ENCODE results near the gene DSTYK.

The DSTYK gene

GRCh38 chr1:205227584-205228013 lies 16.1 kb upstream of the DSTYK start, which contains the start of gene TMCC2:
TSS of gene TMCC2 (plus strand) at chr1:205227946. CDS start at chr1:205228565, 619 bp downstream.
- Histone ChIP-seq H4K20me1 (ENCODE audit: insufficient read depth, low read length, poor library complexity, severe bottlenecking) (no peaks in the 10 kb centered on the region), H3K9me2 (replicated peaks; ENCODE audit: low read depth, low read length) (no peaks in the 10 kb centered on the region), H3K4me1 (ENCODE audit: insufficient read depth, low read length, poor library complexity, severe bottlenecking) (peaks cover 30% of the 10 kb centered on the region), H3F3A (ENCODE audit: low read depth) (no peaks in the 10 kb centered on the region), H3K4me2 (ENCODE audit: low read depth, low read length, poor library complexity, severe bottlenecking) (peak within 1 kb of the TSS; percentile 99), H2AFZ (ENCODE audit: low read length) (peak within 1 kb of the TSS; percentile 96), H3K9me3 (ENCODE audit: insufficient read depth, low read depth, low read length) (no peaks in the 10 kb centered on the region), H3K9ac (ENCODE audit: low read depth, low read length, poor library complexity, severe bottlenecking) (peak within 1 kb of the TSS; percentile 64), H3K79me2 (ENCODE audit: insufficient read depth, low read length) (no peaks in the 10 kb centered on the region), H3K27me3 (ENCODE audit: insufficient read depth, low read length, poor library complexity, severe bottlenecking) (no peaks in the 10 kb centered on the region), H3K4me3 (ENCODE audit: low read length, poor library complexity, severe bottlenecking) (peak within 1 kb of the TSS; percentile 80), H3K36me3 (ENCODE audit: insufficient read depth, low read length) (no peaks in the 10 kb centered on the region)
- TF ChIP-seq, protein P1, sequence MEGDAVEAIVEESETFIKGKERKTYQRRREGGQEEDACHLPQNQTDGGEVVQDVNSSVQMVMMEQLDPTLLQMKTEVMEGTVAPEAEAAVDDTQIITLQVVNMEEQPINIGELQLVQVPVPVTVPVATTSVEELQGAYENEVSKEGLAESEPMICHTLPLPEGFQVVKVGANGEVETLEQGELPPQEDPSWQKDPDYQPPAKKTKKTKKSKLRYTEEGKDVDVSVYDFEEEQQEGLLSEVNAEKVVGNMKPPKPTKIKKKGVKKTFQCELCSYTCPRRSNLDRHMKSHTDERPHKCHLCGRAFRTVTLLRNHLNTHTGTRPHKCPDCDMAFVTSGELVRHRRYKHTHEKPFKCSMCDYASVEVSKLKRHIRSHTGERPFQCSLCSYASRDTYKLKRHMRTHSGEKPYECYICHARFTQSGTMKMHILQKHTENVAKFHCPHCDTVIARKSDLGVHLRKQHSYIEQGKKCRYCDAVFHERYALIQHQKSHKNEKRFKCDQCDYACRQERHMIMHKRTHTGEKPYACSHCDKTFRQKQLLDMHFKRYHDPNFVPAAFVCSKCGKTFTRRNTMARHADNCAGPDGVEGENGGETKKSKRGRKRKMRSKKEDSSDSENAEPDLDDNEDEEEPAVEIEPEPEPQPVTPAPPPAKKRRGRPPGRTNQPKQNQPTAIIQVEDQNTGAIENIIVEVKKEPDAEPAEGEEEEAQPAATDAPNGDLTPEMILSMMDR (conservative IDR thresholded peaks at IDR 0.05; ENCODE audit: low read length) = no peak
- TF ChIP-seq EZH2phosphoT487 (IDR thresholded peaks at IDR 0.05; ENCODE audit: borderline replicate concordance) = no peak

DNA sequence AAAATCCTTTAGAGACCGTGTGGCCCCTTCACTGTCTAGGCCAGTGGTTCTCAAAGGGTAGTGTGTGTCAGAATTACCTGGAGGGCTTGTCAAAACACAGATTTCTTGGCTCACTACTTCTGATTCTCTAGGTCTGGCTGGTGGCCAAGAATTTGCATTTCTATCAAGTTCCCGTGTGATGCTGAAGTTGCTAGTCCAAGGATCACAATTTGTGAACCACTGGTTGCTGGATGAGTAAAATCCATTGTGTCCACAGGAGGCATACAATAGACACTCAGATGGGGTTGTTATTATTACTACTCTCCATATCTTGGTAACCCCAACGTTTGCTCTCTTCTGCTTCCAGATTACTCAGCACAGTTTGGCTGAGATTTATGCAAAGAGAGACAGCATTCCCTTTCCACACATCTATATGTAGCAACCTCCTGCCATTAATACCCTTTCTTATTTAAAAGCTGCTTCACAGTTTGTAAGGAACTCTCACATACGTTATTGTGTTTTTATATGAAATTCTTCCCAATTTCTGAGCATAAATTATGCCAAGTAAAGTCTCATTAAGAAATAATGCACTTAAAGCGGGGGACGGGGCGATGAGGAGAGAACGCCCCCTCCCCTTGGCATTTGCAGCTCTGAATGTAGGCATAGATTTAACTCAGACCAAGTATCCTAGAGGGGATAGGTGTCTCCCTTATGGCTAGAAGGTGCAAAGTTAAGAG lies 15.5 kb upstream of the DSTYK start:
- Histone ChIP-seq H3K4me3 (ENCODE audit: low read length, poor library complexity, severe bottlenecking) (peak overlapping the region; percentile 80), H4K20me1 (ENCODE audit: insufficient read depth, low read length, poor library complexity, severe bottlenecking) (no peaks in the 10 kb centered on the region), H3F3A (ENCODE audit: low read depth) (no peaks in the 10 kb centered on the region), H3K9ac (ENCODE audit: low read depth, low read length, poor library complexity, severe bottlenecking) (peak overlapping the region; percentile 57), H3K9me2 (replicated peaks; ENCODE audit: low read depth, low read length) (no peaks in the 10 kb centered on the region), H3K4me1 (ENCODE audit: insufficient read depth, low read length, poor library complexity, severe bottlenecking) (peaks cover 30% of the 10 kb centered on the region), H3K79me2 (ENCODE audit: insufficient read depth, low read length) (no peaks in the 10 kb centered on the region), H3K27me3 (ENCODE audit: insufficient read depth, low read length, poor library complexity, severe bottlenecking) (no peaks in the 10 kb centered on the region), H3K36me3 (ENCODE audit: insufficient read depth, low read length) (no peaks in the 10 kb centered on the region), H2AFZ (ENCODE audit: low read length) (peak overlapping the region; percentile 96), H3K4me2 (ENCODE audit: low read depth, low read length, poor library complexity, severe bottlenecking) (peak overlapping the region; percentile 92), H3K9me3 (ENCODE audit: insufficient read depth, low read depth, low read length) (no peaks in the 10 kb centered on the region)
- no peak for TF ChIP-seq EZH2phosphoT487 (IDR thresholded peaks at IDR 0.05; ENCODE audit: borderline replicate concordance)
- TF ChIP-seq, protein P1 (conservative IDR thresholded peaks at IDR 0.05; ENCODE audit: low read length) = no peak

DNA sequence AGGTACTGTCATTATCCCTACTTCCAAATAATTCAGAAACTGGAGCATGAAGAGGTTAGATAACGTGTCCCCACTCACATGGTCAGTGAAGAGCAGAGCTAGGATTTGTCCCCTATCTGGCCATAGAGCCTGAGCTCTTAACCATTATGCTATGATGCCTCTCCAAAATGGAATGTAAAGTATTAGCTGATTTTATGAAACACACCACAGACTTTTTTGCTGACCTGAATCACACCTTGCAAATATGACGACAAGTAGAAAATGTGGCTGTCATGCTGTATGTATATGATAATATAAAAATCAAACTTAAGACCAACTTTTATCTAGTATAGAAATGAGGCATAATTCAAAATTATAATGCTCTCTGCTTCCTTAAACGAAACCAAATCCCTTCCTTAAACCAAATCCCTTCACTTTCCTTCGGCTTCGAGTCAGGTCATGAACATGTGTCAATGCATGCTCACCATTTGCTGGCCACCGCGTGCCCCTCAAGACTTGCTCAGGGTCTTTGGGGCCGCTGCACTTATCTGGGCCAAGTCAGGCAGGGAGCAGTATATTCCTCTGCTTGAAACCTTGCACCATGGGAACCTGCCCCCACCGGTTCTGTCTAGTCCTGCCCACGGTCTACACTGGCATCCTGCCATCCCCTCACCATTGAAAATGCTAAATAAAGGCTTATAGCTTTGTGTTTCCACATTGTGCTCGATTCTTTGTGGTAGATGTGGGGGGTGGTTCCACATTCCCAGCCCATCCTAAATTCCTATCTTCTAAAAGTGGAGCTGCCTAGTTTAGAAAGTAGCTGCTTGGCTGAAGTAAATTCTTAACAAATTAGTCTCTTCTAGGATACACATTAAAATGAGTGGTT lies 14.6 kb upstream of the DSTYK start:
- no peaks in the 10 kb centered on the region for H3K9me3 ChIP-seq (ENCODE audit: insufficient read depth, low read depth, low read length)
- H3K4me3 ChIP-seq (ENCODE audit: low read length, poor library complexity, severe bottlenecking) = no peak overlapping the region
- no peaks in the 10 kb centered on the region for H3F3A ChIP-seq (ENCODE audit: low read depth)
- H3K27me3 ChIP-seq (ENCODE audit: insufficient read depth, low read length, poor library complexity, severe bottlenecking) = no peaks in the 10 kb centered on the region
- H3K4me2 ChIP-seq (ENCODE audit: low read depth, low read length, poor library complexity, severe bottlenecking) = no peak overlapping the region
- H3K9ac ChIP-seq (ENCODE audit: low read depth, low read length, poor library complexity, severe bottlenecking) = no peak overlapping the region
- no peak for TF ChIP-seq EZH2phosphoT487 (IDR thresholded peaks at IDR 0.05; ENCODE audit: borderline replicate concordance)
- TF ChIP-seq, protein P1 (conservative IDR thresholded peaks at IDR 0.05; ENCODE audit: low read length) = no peak
- no peaks in the 10 kb centered on the region for H4K20me1 ChIP-seq (ENCODE audit: insufficient read depth, low read length, poor library complexity, severe bottlenecking)
- peaks cover 30% of the 10 kb centered on the region for H3K4me1 ChIP-seq (ENCODE audit: insufficient read depth, low read length, poor library complexity, severe bottlenecking)
- H3K9me2 ChIP-seq (replicated peaks; ENCODE audit: low read depth, low read length) = no peaks in the 10 kb centered on the region
- no peak overlapping the region for H2AFZ ChIP-seq (ENCODE audit: low read length)
- H3K79me2 ChIP-seq (ENCODE audit: insufficient read depth, low read length) = no peaks in the 10 kb centered on the region
- H3K36me3 ChIP-seq (ENCODE audit: insufficient read depth, low read length) = no peaks in the 10 kb centered on the region
